Lower lobe of right lung (tissue), 2 donors: ENCODE results near the gene SLC13A2. TPM values are rescaled to one million over a fixed set of nuclear protein-coding genes. Genes with fewer than 3 reads are reported as not detected.
"Not testable (repeated sequence)": the region's sequence is repeated elsewhere in the genome, so short reads cannot be mapped to it uniquely, and the experiment has no call there.

Experiments
- ATAC-seq, 2 donors: fragments of 200-7000 bp; cut with Tn5 transposase; one replicate each; pipeline ENCODE4 v1.9.1; 2020 to 2022; ENCODE audit warnings: mild to moderate bottlenecking in 2 of 2, moderate library complexity in 2 of 2
- DNase-seq: peaks from one replicate; pipeline ENCODE4 v3.0.0-alpha.2; 2020
- H3K27ac ChIP-seq: fragments of 200-600 bp; one replicate; pipeline ENCODE4 v1.8.0; 2022
- H3K27me3 ChIP-seq: fragments of 200-600 bp; one replicate; pipeline ENCODE4 v1.8.0; 2022; ENCODE audit warnings: low read depth
- H3K36me3 ChIP-seq: fragments of 200-600 bp; one replicate; pipeline ENCODE4 v1.8.0; 2022; ENCODE audit warnings: mild to moderate bottlenecking
- H3K4me1 ChIP-seq: fragments of 200-600 bp; one replicate; pipeline ENCODE4 v1.8.0; 2022
- H3K4me3 ChIP-seq: fragments of 200-600 bp; one replicate; pipeline ENCODE4 v1.8.0; 2022; ENCODE audit warnings: mild to moderate bottlenecking
- H3K9me3 ChIP-seq: fragments of 200-600 bp; one replicate; pipeline ENCODE4 v1.8.0; 2022
- intact Hi-C: fragments of 100-400 bp; cut with DNase I; formaldehyde crosslinking; loops from one replicate; pipeline ENCODE4 v1.11.0; 2022
- total RNA-seq: library from RNA; stranded (reverse); fragmentation: NEBNext Ultra II Directional; extraction: Animal tissue kit (Norgen Biotek cat#: 25700); gene quantifications from one replicate; pipeline ENCODE4 v1.2.1, GENCODE V29; 2021
- TF ChIP-seq, protein P1 (sequence below): fragments of 200-600 bp; IDR thresholded peaks from one replicate; pipeline ENCODE4 v1.8.0; 2022; ENCODE audit warnings: antibody characterized with exemption, mild to moderate bottlenecking
- donor health status: DM: no; HTN: yes; CAD: no; lungs with severe emphysema.

SLC13A2 gene
- total RNA-seq, 1 donor from 2014 or later: not detected

DNA sequence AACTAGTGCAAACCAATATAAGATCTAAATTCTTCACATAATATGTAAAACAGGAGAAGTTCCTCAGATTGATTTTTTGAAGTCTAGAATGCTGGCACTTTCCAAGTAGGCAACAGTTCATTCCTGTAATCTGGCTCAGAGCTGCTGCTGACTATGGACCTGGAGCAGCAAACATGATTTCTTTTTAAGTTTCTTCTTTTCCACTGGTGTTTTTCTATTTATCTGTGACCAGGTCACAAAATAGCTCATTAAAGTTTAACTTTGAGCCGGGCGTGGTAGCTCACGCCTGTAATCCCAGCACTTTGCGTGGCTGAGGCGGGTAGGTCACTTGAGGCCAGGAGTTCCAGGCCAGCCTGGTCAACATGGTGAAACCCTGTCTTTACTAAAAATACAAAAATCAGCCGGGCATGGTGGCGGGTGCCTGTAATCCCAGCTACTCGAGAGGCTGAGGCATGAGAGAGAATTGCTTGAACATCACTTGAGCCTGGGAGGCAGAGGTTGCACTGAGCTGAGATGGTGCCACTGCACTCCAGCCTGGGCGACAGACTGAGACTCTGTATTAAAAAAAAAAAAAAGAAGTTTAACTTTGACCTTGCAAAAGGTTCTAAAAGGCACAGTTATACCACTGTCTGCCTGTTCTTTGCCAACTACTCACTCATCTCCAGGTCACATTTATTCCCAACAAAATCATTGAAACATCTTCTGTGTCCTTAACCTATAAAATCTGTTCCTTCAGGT, 29.4 kb upstream of the SLC13A2 start:
- DNase-seq (no peak), ATAC-seq (no peak)
- Histone ChIP-seq H3K36me3 (no peaks in the 10 kb centered on the region), H3K9me3 (no peaks in the 10 kb centered on the region), H3K4me1 (no peaks in the 10 kb centered on the region), H3K4me3 (no peak overlapping the region), H3K27ac (no peak overlapping the region), H3K27me3 (no peaks in the 10 kb centered on the region)
- TF ChIP-seq, protein P1, sequence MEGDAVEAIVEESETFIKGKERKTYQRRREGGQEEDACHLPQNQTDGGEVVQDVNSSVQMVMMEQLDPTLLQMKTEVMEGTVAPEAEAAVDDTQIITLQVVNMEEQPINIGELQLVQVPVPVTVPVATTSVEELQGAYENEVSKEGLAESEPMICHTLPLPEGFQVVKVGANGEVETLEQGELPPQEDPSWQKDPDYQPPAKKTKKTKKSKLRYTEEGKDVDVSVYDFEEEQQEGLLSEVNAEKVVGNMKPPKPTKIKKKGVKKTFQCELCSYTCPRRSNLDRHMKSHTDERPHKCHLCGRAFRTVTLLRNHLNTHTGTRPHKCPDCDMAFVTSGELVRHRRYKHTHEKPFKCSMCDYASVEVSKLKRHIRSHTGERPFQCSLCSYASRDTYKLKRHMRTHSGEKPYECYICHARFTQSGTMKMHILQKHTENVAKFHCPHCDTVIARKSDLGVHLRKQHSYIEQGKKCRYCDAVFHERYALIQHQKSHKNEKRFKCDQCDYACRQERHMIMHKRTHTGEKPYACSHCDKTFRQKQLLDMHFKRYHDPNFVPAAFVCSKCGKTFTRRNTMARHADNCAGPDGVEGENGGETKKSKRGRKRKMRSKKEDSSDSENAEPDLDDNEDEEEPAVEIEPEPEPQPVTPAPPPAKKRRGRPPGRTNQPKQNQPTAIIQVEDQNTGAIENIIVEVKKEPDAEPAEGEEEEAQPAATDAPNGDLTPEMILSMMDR: no peak
- intact Hi-C loops: no loop called here

DNA sequence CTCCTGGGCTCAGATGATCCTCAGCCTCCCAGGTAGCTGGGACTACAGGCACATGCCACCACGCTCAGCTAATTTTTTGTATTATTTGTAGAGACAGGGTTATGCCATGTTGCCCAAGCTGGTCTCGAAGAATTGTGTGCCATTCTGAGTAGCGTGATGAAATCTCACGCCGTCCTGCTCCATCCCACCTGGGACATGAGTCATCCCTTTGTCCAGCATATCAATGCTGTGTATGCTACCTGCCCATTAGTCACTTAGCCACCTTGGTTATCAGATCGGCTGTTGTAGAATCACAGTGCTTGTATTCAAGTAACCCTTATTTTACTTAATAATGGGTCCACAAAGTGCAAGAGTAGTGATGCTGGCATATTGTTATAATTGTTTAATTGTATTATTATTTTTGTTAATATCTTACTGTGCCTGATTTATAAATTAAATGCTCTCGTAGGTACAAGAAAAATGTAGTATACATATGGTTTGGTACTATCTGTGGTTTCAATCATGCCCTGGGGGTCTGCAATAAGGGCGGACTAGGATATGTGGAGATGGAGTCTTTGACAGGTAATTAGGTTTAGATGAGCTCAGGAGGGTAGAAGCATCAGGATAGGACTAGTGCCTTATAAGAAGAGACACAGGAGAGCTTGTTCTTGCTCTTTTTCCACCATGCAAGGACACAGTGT, 26.6 kb upstream of the SLC13A2 start:
- Histone ChIP-seq H3K9me3 (no peaks in the 10 kb centered on the region), H3K27ac (no peak overlapping the region), H3K4me3 (no peak overlapping the region), H3K4me1 (no peaks in the 10 kb centered on the region), H3K27me3 (no peaks in the 10 kb centered on the region), H3K36me3 (no peaks in the 10 kb centered on the region)
- no peak for DNase-seq
- intact Hi-C loops: no loop called here
- ATAC-seq: no peak
- TF ChIP-seq, protein P1: no peak

DNA sequence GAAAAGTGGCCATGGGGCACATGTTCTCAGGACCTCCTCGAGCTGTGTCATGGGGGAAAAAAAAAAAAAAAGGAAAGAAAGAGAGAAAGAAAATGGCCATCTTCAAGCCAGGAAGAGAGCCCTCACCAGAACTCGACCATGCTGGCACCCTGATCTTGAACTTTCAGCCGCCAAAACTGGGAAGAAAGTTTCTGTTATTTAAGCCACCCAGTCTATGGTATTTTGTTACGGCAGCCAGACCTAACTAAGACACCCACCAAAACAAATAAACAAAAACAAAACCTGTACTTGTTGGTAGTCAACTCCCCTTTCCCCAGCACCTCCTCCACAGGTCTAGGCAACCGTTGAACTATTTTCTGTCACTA, 26.1 kb upstream of the SLC13A2 start:
- no peak for ATAC-seq
- DNase-seq: no peak
- H3K36me3 ChIP-seq: no peaks in the 10 kb centered on the region
- TF ChIP-seq, protein P1: no peak
- H3K27me3 ChIP-seq: no peaks in the 10 kb centered on the region
- no peaks in the 10 kb centered on the region for H3K4me1 ChIP-seq
- H3K4me3 ChIP-seq: no peak overlapping the region
- no peak overlapping the region for H3K27ac ChIP-seq
- no peaks in the 10 kb centered on the region for H3K9me3 ChIP-seq
- intact Hi-C loops: no loop called here

DNA sequence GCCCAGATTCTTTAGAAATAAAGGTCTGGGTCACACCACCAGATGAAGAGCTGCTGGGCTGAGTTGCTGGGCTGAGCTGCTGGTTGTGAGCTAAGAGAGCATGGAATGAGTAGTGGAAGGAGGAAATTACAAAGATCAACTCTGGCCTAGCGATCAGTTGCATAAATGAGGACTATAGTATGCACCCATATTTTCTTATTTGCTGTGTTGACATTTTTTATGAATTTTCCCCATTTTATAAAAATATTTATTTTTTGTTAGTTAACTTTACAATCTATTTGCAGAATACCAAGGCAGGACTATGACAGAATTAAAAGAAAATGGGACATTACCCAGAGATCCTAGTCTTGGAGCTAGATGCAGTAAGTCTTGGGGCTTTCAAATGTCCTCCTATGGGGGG, 23.6 kb upstream of the SLC13A2 start:
- TF ChIP-seq, protein P1: no peak
- no peak overlapping the region for H3K4me3 ChIP-seq
- no peak overlapping the region for H3K27ac ChIP-seq
- no peaks in the 10 kb centered on the region for H3K4me1 ChIP-seq
- no peaks in the 10 kb centered on the region for H3K36me3 ChIP-seq
- no peak for DNase-seq
- ATAC-seq: no peak
- H3K9me3 ChIP-seq: no peaks in the 10 kb centered on the region
- intact Hi-C loops: no loop called here
- H3K27me3 ChIP-seq: no peaks in the 10 kb centered on the region

DNA sequence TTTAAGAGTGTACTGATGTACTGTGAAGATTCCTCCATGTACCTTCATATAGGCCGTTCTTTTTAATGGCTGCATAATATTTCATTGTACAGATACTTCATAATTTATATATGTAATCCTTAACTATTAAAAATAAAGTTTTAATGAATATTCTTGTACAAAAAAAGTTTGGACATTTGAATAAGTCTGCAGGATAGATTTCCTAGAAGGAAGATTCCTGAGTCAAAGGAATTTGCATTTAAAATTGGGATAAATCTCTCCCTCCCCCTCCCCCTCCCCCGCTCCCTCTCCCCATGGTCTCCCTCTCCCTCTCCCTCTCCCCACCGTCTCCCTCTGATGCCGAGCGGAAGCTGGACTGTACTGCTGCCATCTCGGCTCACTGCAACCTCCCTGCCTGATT, 15.6 kb upstream of the SLC13A2 start:
- Histone ChIP-seq H3K4me1 (no peaks in the 10 kb centered on the region), H3K27ac (no peak overlapping the region), H3K27me3 (peaks cover 4% of the 10 kb centered on the region), H3K4me3 (no peak overlapping the region), H3K9me3 (no peaks in the 10 kb centered on the region), H3K36me3 (no peaks in the 10 kb centered on the region)
- DNase-seq: no peak
- intact Hi-C loops: no loop called here
- TF ChIP-seq, protein P1: no peak
- no peak for ATAC-seq

DNA sequence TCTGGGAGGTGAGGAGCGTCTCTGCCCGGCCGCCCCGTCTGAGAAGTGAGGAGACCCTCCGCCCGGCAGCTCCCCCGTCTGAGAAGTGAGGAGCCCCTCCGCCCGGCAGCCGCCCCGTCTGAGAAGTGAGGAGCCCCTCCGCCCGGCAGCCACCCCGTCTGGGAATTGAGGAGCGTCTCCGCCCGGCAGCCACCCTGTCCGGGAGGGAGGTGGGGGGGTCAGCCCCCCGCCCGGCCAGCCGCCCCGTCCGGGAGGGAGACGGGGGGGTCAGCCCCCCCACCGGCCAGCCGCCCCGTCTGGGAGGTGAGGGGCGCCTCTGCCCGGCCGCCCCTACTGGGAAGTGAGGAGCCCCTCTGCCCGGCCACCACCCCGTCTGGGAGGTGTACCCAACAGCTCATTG, 14.6 kb upstream of the SLC13A2 start:
- DNase-seq, H3K27ac ChIP-seq, H3K27me3 ChIP-seq, H3K36me3 ChIP-seq, H3K4me1 ChIP-seq, intact Hi-C loops, H3K9me3 ChIP-seq, H3K4me3 ChIP-seq, ATAC-seq: not testable (repeated sequence)
